HG03565 (cell line): ENCODE measurements around the gene NMT2.
"Not testable (repeated sequence)": the region's sequence is repeated elsewhere in the genome, so short reads cannot be mapped to it uniquely, and the experiment has no call there.

Source experiments
- ATAC-seq: cut with Tn5 transposase; IDR thresholded peaks from one replicate; pipeline ENCODE4 v1.9.1; 2021; ENCODE audit warnings: mild to moderate bottlenecking, moderate library complexity; ENCODE audit not compliant: unreplicated experiment

NMT2 gene

GRCh38 chr10:15168291-15168785 lies at the start of gene NMT2:
Gene NMT2 (minus strand): TSS chr10:15168693. CDS start chr10:15168612, 81 bp downstream.
- ATAC-seq, result peak; percentile 76

GRCh38 chr10:15216700-15217099 lies 48.2 kb upstream of the NMT2 start:
- ATAC-seq, result no peak

GRCh38 chr10:15214237-15214636 lies 45.7 kb upstream of the NMT2 start:
- no peak for ATAC-seq

GRCh38 chr10:15213461-15213861 lies 45.0 kb upstream of the NMT2 start:
- ATAC-seq, result no peak

GRCh38 chr10:15211464-15211979 lies 43.0 kb upstream of the NMT2 start:
- no peak for ATAC-seq

GRCh38 chr10:15210521-15210920 lies 42.0 kb upstream of the NMT2 start:
- no peak for ATAC-seq

- ATAC-seq, result no peak
Measured at GRCh38 chr10:15209827-15210509, 41.5 kb upstream of the NMT2 start.

GRCh38 chr10:15208221-15208620 lies 39.7 kb upstream of the NMT2 start:
- ATAC-seq, result no peak

GRCh38 chr10:15207410-15207809 lies 38.9 kb upstream of the NMT2 start:
- ATAC-seq, result not testable (repeated sequence)

GRCh38 chr10:15202639-15203038 lies 34.1 kb upstream of the NMT2 start:
- no peak for ATAC-seq

GRCh38 chr10:15202301-15202621 lies 33.8 kb upstream of the NMT2 start:
- not testable (repeated sequence) for ATAC-seq

GRCh38 chr10:15201589-15202300 lies 33.3 kb upstream of the NMT2 start:
- no peak for ATAC-seq

- no peak for ATAC-seq
Measured at GRCh38 chr10:15200626-15201025, 32.1 kb upstream of the NMT2 start.

GRCh38 chr10:15197911-15198310 lies 29.4 kb upstream of the NMT2 start:
- ATAC-seq, result no peak

- no peak for ATAC-seq
Measured at GRCh38 chr10:15197276-15197675, 28.8 kb upstream of the NMT2 start.

GRCh38 chr10:15196021-15196834 lies 27.7 kb upstream of the NMT2 start:
- no peak for ATAC-seq

GRCh38 chr10:15189133-15189885 lies 20.8 kb upstream of the NMT2 start:
- ATAC-seq, result no peak

GRCh38 chr10:15188603-15189002 lies 20.1 kb upstream of the NMT2 start:
- ATAC-seq, result no peak

- ATAC-seq, result no peak
Measured at GRCh38 chr10:15183689-15184481, 15.4 kb upstream of the NMT2 start.
